ENCODE results near the gene LRRK2.

GRCh38 chr12:40338071-40338470 lies 113.3 kb downstream of the LRRK2 start:
- TF ChIP-seq CTCF (IDR thresholded peaks at IDR 0.05), result no peak
- TF ChIP-seq POLR2AphosphoS5 (IDR thresholded peaks at IDR 0.05), result no peak
- no peak for TF ChIP-seq POLR2A (IDR thresholded peaks at IDR 0.05)
- TF ChIP-seq EP300 (IDR thresholded peaks at IDR 0.05), result no peak
